Measurements from ENCODE around the gene COL24A1.

DNA sequence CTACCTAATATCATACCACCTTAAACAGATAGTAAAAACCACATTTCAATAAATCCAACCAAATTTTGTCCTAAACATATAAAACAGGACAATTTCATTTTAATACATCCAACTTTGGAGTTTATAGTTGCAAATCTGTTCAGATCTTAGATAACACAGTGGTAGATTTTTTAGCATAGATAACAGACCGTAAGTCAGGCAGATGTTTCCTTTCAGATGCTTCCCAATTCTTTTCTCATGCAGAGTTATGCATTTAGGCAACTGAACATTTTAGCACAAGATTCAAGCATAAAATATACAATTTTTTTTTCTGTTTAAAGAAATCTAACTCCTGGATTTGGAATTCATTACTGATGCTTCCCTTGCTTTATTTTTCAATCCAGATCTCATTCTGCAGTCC, 291.8 kb downstream of the COL24A1 start:
- no peak for TF ChIP-seq TAF1 (IDR thresholded peaks at IDR 0.05; ENCODE audit: low read depth, low read length)
- no peak for TF ChIP-seq CTCF (IDR thresholded peaks at IDR 0.05; ENCODE audit: control extremely low read depth in 1 of 3, insufficient read depth in 1 of 3, low read depth in 1 of 3, low read length in 3 of 3)
- no peak for TF ChIP-seq MAFK (IDR thresholded peaks at IDR 0.05; ENCODE audit: low read depth, low read length)
- TF ChIP-seq POLR2A (IDR thresholded peaks at IDR 0.05; ENCODE audit: control extremely low read depth in 1 of 2, low read depth in 2 of 2, low read length in 2 of 2) = no peak
- no peak for TF ChIP-seq RXRA (IDR thresholded peaks at IDR 0.05; ENCODE audit: insufficient read depth, low read depth, low read length)
- no peak for TF ChIP-seq EGR1 (IDR thresholded peaks at IDR 0.05; ENCODE audit: borderline replicate concordance, low read depth, low read length)
- TF ChIP-seq CREB1 (IDR thresholded peaks at IDR 0.05) = no peak
- TF ChIP-seq EZH2 (IDR thresholded peaks at IDR 0.05; ENCODE audit: low read depth, low read length, severe bottlenecking) = no peak
- no peak for TF ChIP-seq RFX5 (IDR thresholded peaks at IDR 0.05; ENCODE audit: borderline replicate concordance, low read depth, low read length)

Data from H1 (cell line).